SJCRH30 (cell line): Measurements from ENCODE around the gene GPD2. TPM values are rescaled to one million over a fixed set of nuclear protein-coding genes. Genes with fewer than 3 reads are reported as not detected.
"Not testable (repeated sequence)": the region's sequence is repeated elsewhere in the genome, so short reads cannot be mapped to it uniquely, and the experiment has no call there.

ENCODE experiments used
- DNase-seq, 2 experiments: peaks; one replicate each; pipeline ENCODE4 v3.0.0-alpha.2; 2015 to 2020
- H3K27ac ChIP-seq: fragments of 250-450 bp; sonication (Bioruptor Pico); 2 replicates; pipeline ENCODE4 v1.5.1; 2020; ENCODE audit warnings: mild to moderate bottlenecking, moderate library complexity
- H3K27me3 ChIP-seq: fragments of 250-450 bp; sonication (Bioruptor Pico); 2 replicates; pipeline ENCODE4 v1.5.1; 2020; ENCODE audit warnings: mild to moderate bottlenecking, moderate library complexity
- H3K36me3 ChIP-seq: fragments of 250-450 bp; sonication (Bioruptor Pico); 2 replicates; pipeline ENCODE4 v1.5.1; 2020; ENCODE audit warnings: mild to moderate bottlenecking, moderate library complexity
- H3K4me1 ChIP-seq: fragments of 250-450 bp; sonication (Bioruptor Pico); 2 replicates; pipeline ENCODE4 v1.5.1; 2020; ENCODE audit warnings: mild to moderate bottlenecking, moderate library complexity
- H3K4me3 ChIP-seq: fragments of 250-450 bp; sonication (Bioruptor Pico); 2 replicates; pipeline ENCODE4 v1.5.1; 2020; ENCODE audit warnings: mild to moderate bottlenecking, moderate library complexity
- H3K9me3 ChIP-seq: fragments of 250-450 bp; sonication (Bioruptor Pico); replicated peaks from 2 replicates; pipeline ENCODE4 v1.5.1; 2020; ENCODE audit warnings: mild to moderate bottlenecking, moderate library complexity
- total RNA-seq: library from RNA; depleted of rRNA; stranded (reverse); fragments of >200 nt; shearing (Covaris generic); gene quantifications from 2 replicates; pipeline ENCODE4 v1.2.3, GENCODE V29; 2014

GPD2 gene
- total RNA-seq, 1 experiment from 2014 or later = 10.6 TPM

GRCh38 chr2:156593594-156593921 lies 157.4 kb downstream of the GPD2 start:
- Histone ChIP-seq H3K27ac (no peak overlapping the region), H3K27me3 (no peaks in the 10 kb centered on the region), H3K4me1 (no peaks in the 10 kb centered on the region), H3K4me3 (no peak overlapping the region), H3K9me3 (no peaks in the 10 kb centered on the region; the same call in 1 of the 2 replicates), H3K36me3 (no peaks in the 10 kb centered on the region)
- DNase-seq = no peak

DNA sequence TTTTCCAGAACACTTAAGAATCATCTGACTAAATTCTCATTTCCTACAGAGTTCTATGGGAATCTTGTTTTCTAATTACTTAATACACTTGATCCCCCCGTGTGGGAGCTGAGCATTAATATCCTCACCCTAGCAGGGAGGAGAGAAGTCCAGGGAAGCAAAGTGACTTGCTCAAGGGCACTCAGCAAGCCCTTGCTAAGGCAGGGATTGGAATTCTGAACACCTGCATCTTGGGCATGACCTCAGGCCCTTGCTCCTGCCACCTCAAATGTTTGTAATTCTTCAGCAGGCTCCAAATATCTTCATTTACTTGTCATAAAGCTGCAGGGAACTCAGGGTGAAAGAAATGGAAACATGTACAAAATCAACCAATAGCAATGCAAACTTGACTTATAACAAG lies 162.4 kb downstream of the GPD2 start:
- Histone ChIP-seq H3K27ac (no peak overlapping the region), H3K4me1 (no peaks in the 10 kb centered on the region), H3K4me3 (no peak overlapping the region), H3K9me3 (no peaks in the 10 kb centered on the region), H3K27me3 (no peaks in the 10 kb centered on the region), H3K36me3 (no peaks in the 10 kb centered on the region)
- no peak for DNase-seq

- Histone ChIP-seq H3K4me3 (no peak overlapping the region), H3K27me3 (no peaks in the 10 kb centered on the region), H3K4me1 (no peaks in the 10 kb centered on the region), H3K9me3 (no peaks in the 10 kb centered on the region), H3K36me3 (no peaks in the 10 kb centered on the region), H3K27ac (no peak overlapping the region)
- no peak for DNase-seq
Measured at GRCh38 chr2:156600196-156600595, 164.0 kb downstream of the GPD2 start.

DNA sequence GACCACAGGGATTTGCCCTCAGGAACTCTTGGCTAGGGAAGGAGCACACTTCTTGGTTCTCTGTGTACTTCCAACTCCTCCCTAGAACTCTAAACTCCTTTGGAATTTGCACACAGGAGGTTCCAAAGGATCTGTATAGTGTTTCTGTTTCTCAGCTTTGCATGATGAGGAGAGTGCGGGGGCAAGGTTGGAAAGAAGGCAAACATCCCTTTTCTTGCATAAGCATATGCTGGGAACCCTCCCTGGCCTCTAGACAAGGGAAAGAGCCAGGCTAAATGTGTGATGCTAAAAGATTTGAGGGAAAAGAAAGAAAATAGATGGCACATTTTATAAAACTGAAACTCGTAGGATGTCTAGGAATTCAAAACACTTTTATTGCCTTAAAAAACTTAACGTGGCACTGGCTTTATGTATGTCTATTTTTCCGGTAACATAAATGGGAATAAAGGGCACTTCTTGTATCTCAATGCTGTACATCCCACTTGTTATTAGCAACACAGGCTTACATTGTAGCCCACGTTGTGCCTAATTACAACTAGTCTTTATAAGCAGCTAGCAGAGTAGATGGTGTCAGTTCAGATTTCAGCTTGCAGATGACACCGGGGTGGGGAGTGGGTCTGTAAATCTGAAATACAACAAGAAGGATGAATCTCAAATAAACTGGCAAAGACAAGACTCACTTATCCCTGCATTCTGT lies 165.8 kb downstream of the GPD2 start:
- no peaks in the 10 kb centered on the region for H3K36me3 ChIP-seq
- DNase-seq = no peak
- no peak overlapping the region for H3K4me3 ChIP-seq
- H3K27ac ChIP-seq = no peak overlapping the region
- no peaks in the 10 kb centered on the region for H3K4me1 ChIP-seq
- no peaks in the 10 kb centered on the region for H3K27me3 ChIP-seq
- H3K9me3 ChIP-seq = no peaks in the 10 kb centered on the region

DNA sequence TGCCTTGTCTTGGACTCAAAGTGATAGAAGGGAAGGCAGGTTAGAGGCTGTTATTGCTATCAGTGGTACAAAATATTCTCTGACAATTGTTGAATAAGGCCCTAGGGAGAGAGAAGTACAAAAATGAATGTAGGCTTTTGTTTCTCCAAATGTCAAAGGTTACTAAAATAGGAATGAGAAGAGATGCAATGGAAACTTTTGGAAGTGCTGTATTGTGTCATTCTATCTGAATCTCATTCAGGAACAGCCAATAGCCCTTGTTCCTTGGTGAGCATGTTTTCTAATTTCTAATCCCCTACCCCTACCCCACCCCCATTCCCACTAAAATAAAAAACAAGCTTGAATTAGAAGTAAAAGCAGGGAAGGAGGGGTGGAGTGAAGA lies 166.4 kb downstream of the GPD2 start:
- Histone ChIP-seq H3K27ac (no peak overlapping the region), H3K27me3 (no peaks in the 10 kb centered on the region), H3K9me3 (no peaks in the 10 kb centered on the region), H3K4me1 (no peaks in the 10 kb centered on the region), H3K36me3 (no peaks in the 10 kb centered on the region), H3K4me3 (no peak overlapping the region)
- DNase-seq = no peak

DNA sequence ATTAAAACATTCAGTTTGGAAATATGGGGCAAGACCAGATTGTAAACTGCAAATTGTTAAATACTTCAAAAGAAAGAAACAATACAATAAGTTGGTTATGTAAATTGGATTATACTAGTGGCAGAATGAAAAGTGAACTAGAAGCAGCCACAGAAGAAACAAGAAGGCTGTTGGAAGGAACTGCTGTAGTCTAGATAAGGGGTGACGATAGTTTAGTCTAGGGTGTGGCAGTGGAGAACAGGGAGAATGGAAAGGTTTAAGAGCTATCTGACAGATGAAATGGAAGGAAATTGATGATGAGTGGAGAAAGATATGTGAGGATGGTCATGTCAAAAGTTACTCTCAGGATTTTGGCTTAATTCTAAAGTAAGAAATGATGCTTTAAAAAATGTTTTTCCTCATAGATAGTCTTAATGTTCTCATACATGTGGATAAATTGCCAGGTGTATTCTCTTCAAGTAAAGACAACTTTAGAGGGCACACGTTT lies 179.7 kb downstream of the GPD2 start:
- Histone ChIP-seq H3K27me3 (no peaks in the 10 kb centered on the region), H3K36me3 (no peaks in the 10 kb centered on the region), H3K27ac (no peak overlapping the region), H3K4me1 (no peaks in the 10 kb centered on the region), H3K4me3 (no peak overlapping the region), H3K9me3 (no peaks in the 10 kb centered on the region)
- no peak for DNase-seq

GRCh38 chr2:156618071-156618470 lies 181.9 kb downstream of the GPD2 start:
- not testable (repeated sequence) for H3K9me3 ChIP-seq, H3K4me3 ChIP-seq, H3K27ac ChIP-seq, H3K27me3 ChIP-seq, DNase-seq, H3K4me1 ChIP-seq, H3K36me3 ChIP-seq

GRCh38 chr2:156619021-156619539 lies 182.9 kb downstream of the GPD2 start:
- no peak for DNase-seq
- no peaks in the 10 kb centered on the region for H3K36me3 ChIP-seq
- no peak overlapping the region for H3K27ac ChIP-seq

DNA sequence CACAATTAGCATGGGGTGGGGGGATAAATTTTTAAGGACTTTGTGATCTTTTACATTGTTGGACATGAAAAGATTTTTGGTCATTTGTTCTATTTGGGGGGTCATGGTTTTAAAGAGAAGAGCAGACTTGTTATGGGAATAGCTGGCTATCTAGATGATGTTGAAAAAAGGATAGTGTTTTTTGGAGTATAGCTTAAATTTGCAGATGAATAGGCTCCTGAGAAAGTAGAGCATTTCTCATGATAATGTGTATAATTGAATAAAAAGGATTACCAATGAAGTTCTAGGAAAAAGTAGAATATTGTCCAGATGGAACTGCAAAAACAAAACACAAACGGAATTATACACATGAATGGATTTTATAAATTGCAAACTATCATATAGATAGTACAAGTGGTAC lies 186.3 kb downstream of the GPD2 start:
- no peaks in the 10 kb centered on the region for H3K36me3 ChIP-seq
- H3K4me1 ChIP-seq = no peaks in the 10 kb centered on the region
- H3K27me3 ChIP-seq = no peaks in the 10 kb centered on the region
- DNase-seq = no peak
- 0 out of 2 replicates have a peak, but pooled peaks cover 3% of the 10 kb centered on the region for H3K9me3 ChIP-seq
- H3K4me3 ChIP-seq = no peak overlapping the region
- H3K27ac ChIP-seq = no peak overlapping the region

More at GRCh38 chr2:156619021-156619539, 182.9 kb downstream of the GPD2 start:
- no peaks in the 10 kb centered on the region for H3K4me1 ChIP-seq
- 0 out of 2 replicates have a peak, but pooled peaks cover 3% of the 10 kb centered on the region for H3K9me3 ChIP-seq
- H3K27me3 ChIP-seq = no peaks in the 10 kb centered on the region
- no peak overlapping the region for H3K4me3 ChIP-seq

DNA sequence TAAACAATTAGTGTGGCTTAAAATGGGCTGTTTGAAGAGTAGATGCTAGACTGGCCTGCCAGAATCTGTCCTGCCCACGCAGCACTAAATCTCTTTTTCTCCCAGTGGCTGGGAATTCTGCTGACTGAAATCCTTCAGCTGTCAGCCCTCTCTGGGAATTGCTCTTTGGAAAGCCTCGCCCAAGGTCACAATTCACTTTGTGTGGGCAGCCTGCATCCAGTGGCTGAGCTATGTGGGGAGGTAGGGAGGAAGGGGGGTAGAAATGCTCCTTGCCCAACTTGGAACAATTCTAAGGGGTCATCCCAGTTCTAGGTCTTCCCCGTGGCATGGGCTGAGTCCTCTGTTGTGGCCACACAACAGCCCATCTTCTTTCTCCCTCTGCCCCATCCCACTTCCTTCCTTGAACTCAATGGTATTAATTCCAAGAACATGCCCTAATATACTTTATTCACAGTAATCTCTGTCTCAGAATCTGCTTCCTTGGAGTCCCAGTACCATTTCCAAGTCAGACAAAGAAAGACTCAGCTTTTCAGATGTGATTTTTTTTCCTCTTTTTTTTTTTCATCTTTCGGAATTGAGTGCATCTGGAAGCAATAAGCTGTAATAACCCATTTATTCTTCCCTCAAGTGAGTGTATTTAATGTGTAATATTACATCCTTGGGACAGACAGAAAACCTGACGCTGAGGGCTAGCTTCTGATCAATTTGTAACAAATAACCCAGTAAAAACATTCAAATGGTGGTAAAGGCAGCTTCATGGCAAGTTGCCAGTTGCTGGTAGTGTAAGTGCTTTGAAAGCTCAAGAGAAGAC lies 189.4 kb downstream of the GPD2 start:
- H3K27ac ChIP-seq = no peak overlapping the region
- no peaks in the 10 kb centered on the region for H3K36me3 ChIP-seq
- peak in 1 of 2 experiments; percentile 9 for DNase-seq
- H3K27me3 ChIP-seq = no peaks in the 10 kb centered on the region
- no peak overlapping the region for H3K4me3 ChIP-seq
- H3K4me1 ChIP-seq = no peaks in the 10 kb centered on the region
- H3K9me3 ChIP-seq = 0 out of 2 replicates have a peak, but pooled peaks cover 3% of the 10 kb centered on the region

DNA sequence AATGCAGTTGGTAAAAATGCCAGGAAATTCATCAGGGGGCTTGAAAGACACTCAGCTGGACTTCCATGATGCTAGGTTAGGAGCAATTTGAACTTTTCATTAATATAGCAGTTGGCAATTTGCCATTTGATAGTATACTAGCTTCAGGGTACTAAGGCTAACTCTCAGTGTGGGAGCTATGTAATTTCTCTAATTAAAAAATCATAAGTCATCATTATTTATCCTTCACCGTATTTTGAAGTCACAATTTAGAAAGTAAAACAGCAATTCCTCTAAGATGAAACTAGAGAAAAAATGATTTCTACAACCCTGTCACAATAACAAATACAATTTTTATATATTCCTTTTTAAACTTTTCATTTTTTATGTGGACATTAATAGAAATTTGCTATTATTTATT lies 190.8 kb downstream of the GPD2 start:
- H3K9me3 ChIP-seq = 0 out of 2 replicates have a peak, but pooled peaks cover 3% of the 10 kb centered on the region
- H3K4me1 ChIP-seq = no peaks in the 10 kb centered on the region
- H3K36me3 ChIP-seq = no peaks in the 10 kb centered on the region
- no peak overlapping the region for H3K4me3 ChIP-seq
- no peak for DNase-seq
- H3K27ac ChIP-seq = no peak overlapping the region
- H3K27me3 ChIP-seq = no peaks in the 10 kb centered on the region

- H3K27ac ChIP-seq = no peak overlapping the region
- no peaks in the 10 kb centered on the region for H3K27me3 ChIP-seq
- H3K36me3 ChIP-seq = no peaks in the 10 kb centered on the region
- no peak for DNase-seq
- no peaks in the 10 kb centered on the region for H3K4me1 ChIP-seq
- H3K9me3 ChIP-seq = no peaks in the 10 kb centered on the region
- H3K4me3 ChIP-seq = no peak overlapping the region
Measured at GRCh38 chr2:156630579-156631337, 194.6 kb downstream of the GPD2 start.

GRCh38 chr2:156635646-156636045 lies 199.5 kb downstream of the GPD2 start:
- no peak for DNase-seq
- Histone ChIP-seq H3K4me1 (no peaks in the 10 kb centered on the region), H3K27ac (no peak overlapping the region), H3K27me3 (no peaks in the 10 kb centered on the region), H3K4me3 (no peak overlapping the region), H3K36me3 (no peaks in the 10 kb centered on the region), H3K9me3 (no peaks in the 10 kb centered on the region)
